Central memory CD8-positive, alpha-beta T cell (primary cell): ENCODE data around the gene EPHA8.
A peak's percentile ranks its signal among the peaks of the same experiment; 100 is the strongest.

Source experiments
- ATAC-seq: fragments of 150-1000 bp; cut with Tn5 transposase; replicated peaks from 2 replicates; pipeline ENCODE4 v1.10.0; 2022; ENCODE audit warnings: mild to moderate bottlenecking, moderate FRiP score, moderate number of reproducible peaks; ENCODE audit not compliant: poor library complexity, severe bottlenecking; ENCODE audit errors: extremely low read depth
- DNase-seq, 2 donors: peaks; one replicate each; pipeline ENCODE4 v3.0.0; 2021; ENCODE audit warnings: low spot score in 2 of 2
- H3K27ac Mint-ChIP-seq: one replicate; pipeline ENCODE4 v1.8.0; 2022; ENCODE audit warnings: low read depth, mild to moderate bottlenecking, moderate library complexity, mixed read lengths
- H3K27me3 Mint-ChIP-seq: one replicate; pipeline ENCODE4 v1.8.0; 2022; ENCODE audit warnings: mixed read lengths
- H3K36me3 Mint-ChIP-seq: one replicate; pipeline ENCODE4 v1.8.0; 2022; ENCODE audit warnings: mild to moderate bottlenecking, moderate library complexity, mixed read lengths; ENCODE audit not compliant: insufficient read depth
- H3K4me1 Mint-ChIP-seq: one replicate; pipeline ENCODE4 v1.8.0; 2022; ENCODE audit warnings: mixed read lengths
- H3K4me3 Mint-ChIP-seq: one replicate; pipeline ENCODE4 v1.8.0; 2022; ENCODE audit warnings: mild to moderate bottlenecking, moderate library complexity, mixed read lengths
- H3K9me3 Mint-ChIP-seq: one replicate; pipeline ENCODE4 v1.8.0; 2022; ENCODE audit warnings: mixed read lengths

EPHA8 gene

GRCh38 chr1:22542886-22543285, 20.4 kb upstream of the EPHA8 start:
- DNase-seq (no peak), ATAC-seq (no peak)
- H3K9me3 Mint-ChIP-seq, result no peaks in the 10 kb centered on the region
- H3K36me3 Mint-ChIP-seq, result peaks cover 3% of the 10 kb centered on the region
- no peak overlapping the region for H3K27ac Mint-ChIP-seq
- H3K27me3 Mint-ChIP-seq, result peaks cover 29% of the 10 kb centered on the region
- no peak overlapping the region for H3K4me3 Mint-ChIP-seq
- peaks cover 10% of the 10 kb centered on the region for H3K4me1 Mint-ChIP-seq

DNA sequence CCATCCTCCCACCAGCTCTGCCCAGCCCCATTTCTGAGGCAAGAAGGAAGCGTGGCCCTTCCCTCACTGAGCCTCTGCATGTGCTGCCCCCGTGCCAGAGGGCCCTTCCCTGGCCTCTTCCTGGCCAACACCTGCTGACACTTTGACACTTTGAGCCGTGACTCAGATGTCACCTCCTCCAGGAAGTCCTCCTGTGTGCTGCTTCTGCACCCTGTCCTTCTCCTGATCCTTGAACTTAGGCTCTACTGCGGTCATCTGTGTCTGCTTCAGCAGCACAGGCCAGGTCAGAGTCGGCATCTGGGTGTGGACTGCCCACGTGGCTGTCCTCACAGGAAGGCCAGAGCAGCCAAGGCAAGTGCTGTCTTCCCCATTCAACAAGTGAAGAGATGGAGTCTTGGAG, 19.6 kb upstream of the EPHA8 start:
- ATAC-seq, result no peak
- Mint-ChIP-seq H3K36me3 (peaks cover 3% of the 10 kb centered on the region), H3K4me3 (no peak overlapping the region), H3K27me3 (peaks cover 37% of the 10 kb centered on the region), H3K9me3 (no peaks in the 10 kb centered on the region), H3K4me1 (peaks cover 5% of the 10 kb centered on the region), H3K27ac (no peak overlapping the region)
- DNase-seq, result no peak

GRCh38 chr1:22544606-22545005, 18.7 kb upstream of the EPHA8 start:
- Mint-ChIP-seq H3K4me3 (no peak overlapping the region), H3K36me3 (peaks cover 5% of the 10 kb centered on the region), H3K9me3 (no peaks in the 10 kb centered on the region), H3K27me3 (peaks cover 46% of the 10 kb centered on the region), H3K27ac (no peak overlapping the region), H3K4me1 (peaks cover 5% of the 10 kb centered on the region)
- no peak for DNase-seq
- no peak for ATAC-seq

DNA sequence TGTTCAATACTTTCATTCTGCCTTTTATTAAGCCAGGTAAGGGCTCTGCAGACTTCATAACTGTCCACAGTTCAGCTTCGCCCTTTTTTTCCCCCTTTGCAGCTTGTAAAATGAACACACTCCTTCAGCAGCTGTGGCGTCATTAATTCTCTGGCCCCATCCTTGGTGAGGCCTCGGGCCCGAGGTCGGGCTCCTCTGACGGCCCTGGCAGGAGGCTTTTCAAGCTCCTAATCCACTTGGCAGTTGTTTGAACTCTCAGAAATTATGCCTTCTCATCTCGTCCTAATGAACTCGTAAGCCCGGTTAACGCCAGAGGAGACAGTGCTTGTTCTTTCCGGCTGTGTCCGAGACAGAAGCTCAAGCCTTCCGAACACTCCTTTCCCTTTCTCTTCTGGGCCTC, 18.1 kb upstream of the EPHA8 start:
- H3K27ac Mint-ChIP-seq, result no peak overlapping the region
- peaks cover 5% of the 10 kb centered on the region for H3K36me3 Mint-ChIP-seq
- H3K27me3 Mint-ChIP-seq, result peaks cover 52% of the 10 kb centered on the region
- no peak for DNase-seq
- no peak overlapping the region for H3K4me3 Mint-ChIP-seq
- peaks cover 5% of the 10 kb centered on the region for H3K4me1 Mint-ChIP-seq
- ATAC-seq, result no peak
- H3K9me3 Mint-ChIP-seq, result no peaks in the 10 kb centered on the region

DNA sequence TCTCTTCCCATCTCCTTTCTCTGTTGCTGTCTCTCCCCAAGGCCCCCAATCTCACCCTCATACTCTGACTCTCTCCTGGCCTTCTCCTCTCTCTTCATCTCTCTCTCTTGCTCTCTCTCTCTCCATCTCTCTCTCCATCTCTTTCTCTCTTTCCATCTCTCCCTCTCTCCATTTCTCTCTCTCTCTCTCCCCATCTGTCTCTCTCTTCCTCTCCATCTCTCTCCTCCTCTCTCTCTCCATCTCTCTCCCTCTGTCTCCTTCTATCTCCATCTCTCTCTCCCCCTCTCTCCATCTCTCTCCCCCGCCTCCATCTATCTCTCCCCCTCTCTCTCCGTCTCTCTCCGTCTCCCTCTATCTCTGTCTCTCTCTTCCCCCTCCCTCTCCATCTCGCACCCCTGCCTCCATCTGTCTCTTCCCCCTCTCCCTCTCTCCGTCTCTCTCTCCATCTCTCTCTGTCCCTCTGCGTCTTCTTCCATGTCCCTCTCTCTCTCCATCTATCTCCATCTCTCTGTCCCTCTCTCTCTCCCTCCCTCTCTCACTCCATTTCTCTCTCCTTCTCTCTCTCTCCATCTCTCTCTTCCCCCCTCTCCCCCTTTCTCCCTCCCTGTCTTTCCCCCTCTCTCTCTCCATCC, 16.0 kb upstream of the EPHA8 start:
- no peak for ATAC-seq
- Mint-ChIP-seq H3K27ac (peak overlapping the region; percentile 3), H3K36me3 (peaks cover 9% of the 10 kb centered on the region), H3K27me3 (peaks cover 72% of the 10 kb centered on the region), H3K4me3 (no peak overlapping the region), H3K9me3 (no peaks in the 10 kb centered on the region), H3K4me1 (peaks cover 5% of the 10 kb centered on the region)
- no peak for DNase-seq

- ATAC-seq, result no peak
- H3K9me3 Mint-ChIP-seq, result no peaks in the 10 kb centered on the region
- no peak overlapping the region for H3K4me3 Mint-ChIP-seq
- H3K27ac Mint-ChIP-seq, result no peak overlapping the region
- peaks cover 5% of the 10 kb centered on the region for H3K4me1 Mint-ChIP-seq
- H3K36me3 Mint-ChIP-seq, result peaks cover 9% of the 10 kb centered on the region
- no peak for DNase-seq
- H3K27me3 Mint-ChIP-seq, result peaks cover 78% of the 10 kb centered on the region
These were observed 15.3 kb upstream of the EPHA8 start for GRCh38 chr1:22547818-22548462.

GRCh38 chr1:22550021-22550420, 13.3 kb upstream of the EPHA8 start:
- DNase-seq (no peak), ATAC-seq (no peak)
- H3K27ac Mint-ChIP-seq, result no peak overlapping the region
- peaks cover 95% of the 10 kb centered on the region for H3K27me3 Mint-ChIP-seq
- peaks cover 8% of the 10 kb centered on the region for H3K4me1 Mint-ChIP-seq
- H3K36me3 Mint-ChIP-seq, result peaks cover 6% of the 10 kb centered on the region
- H3K9me3 Mint-ChIP-seq, result no peaks in the 10 kb centered on the region
- no peak overlapping the region for H3K4me3 Mint-ChIP-seq

DNA sequence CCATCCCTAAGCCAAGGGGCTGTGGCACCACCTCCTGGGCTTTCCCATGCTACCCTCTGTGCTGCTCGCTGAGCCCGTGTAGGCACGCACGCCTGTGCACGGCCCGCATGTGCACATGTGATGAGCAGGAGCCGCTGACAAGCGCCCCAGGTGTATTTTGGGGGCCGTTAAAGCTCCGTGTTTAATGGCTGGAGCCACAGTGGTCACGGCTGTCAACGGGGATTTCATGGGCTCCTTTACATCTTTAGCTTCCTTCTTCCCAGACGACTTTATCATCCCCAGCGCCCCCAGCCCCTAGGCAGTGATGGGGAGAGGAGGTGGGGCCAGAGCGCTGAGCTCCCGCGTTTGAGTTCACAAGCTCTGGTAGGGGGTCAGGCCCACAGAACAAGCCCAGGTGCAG, 11.7 kb upstream of the EPHA8 start:
- H3K9me3 Mint-ChIP-seq, result no peaks in the 10 kb centered on the region
- no peak overlapping the region for H3K27ac Mint-ChIP-seq
- H3K36me3 Mint-ChIP-seq, result peaks cover 6% of the 10 kb centered on the region
- DNase-seq (no peak), ATAC-seq (no peak)
- H3K27me3 Mint-ChIP-seq, result peaks cover 95% of the 10 kb centered on the region
- no peak overlapping the region for H3K4me3 Mint-ChIP-seq
- peaks cover 10% of the 10 kb centered on the region for H3K4me1 Mint-ChIP-seq

GRCh38 chr1:22552021-22552420, 11.3 kb upstream of the EPHA8 start:
- no peak overlapping the region for H3K27ac Mint-ChIP-seq
- peaks cover 6% of the 10 kb centered on the region for H3K36me3 Mint-ChIP-seq
- no peak overlapping the region for H3K4me3 Mint-ChIP-seq
- DNase-seq (no peak), ATAC-seq (no peak)
- peaks cover 6% of the 10 kb centered on the region for H3K4me1 Mint-ChIP-seq
- H3K27me3 Mint-ChIP-seq, result peaks cover 95% of the 10 kb centered on the region
- H3K9me3 Mint-ChIP-seq, result no peaks in the 10 kb centered on the region

GRCh38 chr1:22553104-22553880, 10.0 kb upstream of the EPHA8 start:
- Mint-ChIP-seq H3K4me1 (peaks cover 5% of the 10 kb centered on the region), H3K9me3 (no peaks in the 10 kb centered on the region), H3K27me3 (peaks cover 92% of the 10 kb centered on the region), H3K4me3 (no peak overlapping the region), H3K27ac (no peak overlapping the region), H3K36me3 (peaks cover 6% of the 10 kb centered on the region)
- DNase-seq (no peak), ATAC-seq (no peak)

- Mint-ChIP-seq H3K4me1 (peaks cover 5% of the 10 kb centered on the region), H3K27me3 (peaks cover 89% of the 10 kb centered on the region)
- no peak for ATAC-seq
These were observed 9.2 kb upstream of the EPHA8 start for GRCh38 chr1:22553991-22554522.

DNA sequence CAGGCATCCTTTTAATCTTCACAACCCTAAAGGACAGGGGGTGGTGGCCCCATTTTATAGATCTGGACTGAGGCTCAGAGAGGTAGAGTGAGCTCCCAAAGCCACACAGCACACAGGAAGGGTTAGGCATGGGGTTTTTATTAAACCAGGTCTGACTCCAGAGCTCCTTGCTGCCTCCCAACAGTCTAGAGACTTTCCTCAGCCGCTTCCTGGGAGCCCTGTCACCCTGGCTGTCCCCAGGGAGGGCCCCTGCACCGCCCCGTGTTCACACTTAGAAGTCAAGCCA, 8.0 kb upstream of the EPHA8 start:
- peaks cover 4% of the 10 kb centered on the region for H3K36me3 Mint-ChIP-seq
- H3K4me1 Mint-ChIP-seq, result peaks cover 5% of the 10 kb centered on the region
- no peak for ATAC-seq
- peak overlapping the region; percentile 47 for H3K27ac Mint-ChIP-seq
- H3K9me3 Mint-ChIP-seq, result no peaks in the 10 kb centered on the region
- DNase-seq, result no peak
- peaks cover 89% of the 10 kb centered on the region for H3K27me3 Mint-ChIP-seq
- no peak overlapping the region for H3K4me3 Mint-ChIP-seq

More at GRCh38 chr1:22553991-22554522, 9.2 kb upstream of the EPHA8 start:
- no peak for DNase-seq
- no peaks in the 10 kb centered on the region for H3K9me3 Mint-ChIP-seq
- peaks cover 4% of the 10 kb centered on the region for H3K36me3 Mint-ChIP-seq
- no peak overlapping the region for H3K4me3 Mint-ChIP-seq
- H3K27ac Mint-ChIP-seq, result no peak overlapping the region
